ENCODE measurements around the gene SLC6A6. TPM values are rescaled to one million over a fixed set of nuclear protein-coding genes. Genes with fewer than 3 reads are reported as not detected.

SLC6A6 gene
- polyA plus RNA-seq, 1 donor from 2014 or later: 7.6 TPM

DNA sequence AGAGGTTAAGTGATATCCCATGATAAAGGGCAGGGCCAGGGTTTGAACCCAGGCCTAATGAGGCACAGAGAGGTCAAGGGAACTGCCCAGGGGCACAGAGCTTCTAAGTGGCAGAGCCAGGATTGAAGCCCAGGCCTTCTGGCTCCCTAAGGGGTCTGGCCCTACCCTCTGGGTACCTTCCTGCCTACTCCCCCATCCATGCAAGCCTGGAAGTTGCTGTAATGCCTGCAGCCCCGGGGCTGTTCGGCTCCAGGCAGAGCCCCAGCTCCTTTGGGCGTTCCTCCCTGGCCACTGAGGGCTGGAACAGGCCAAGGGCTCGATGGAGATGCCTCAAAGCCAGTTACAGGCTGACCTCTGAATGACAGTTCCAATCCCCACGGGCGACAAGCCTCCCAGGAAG is 133.2 kb downstream of the SLC6A6 start:
- peaks cover 0 to 2% (median 0%) of the 10 kb centered on the region in 3 donors for H3K9me3 Mint-ChIP-seq
- H3K27ac Mint-ChIP-seq: no peak overlapping the region
- H3K27me3 Mint-ChIP-seq: peaks cover 13% of the 10 kb centered on the region
- H3K4me1 Mint-ChIP-seq: peaks cover 0 to 2% (median 0%) of the 10 kb centered on the region in 3 donors
- no peak overlapping the region for H3K4me3 Mint-ChIP-seq
- H3K36me3 Mint-ChIP-seq: no peaks in the 10 kb centered on the region

DNA sequence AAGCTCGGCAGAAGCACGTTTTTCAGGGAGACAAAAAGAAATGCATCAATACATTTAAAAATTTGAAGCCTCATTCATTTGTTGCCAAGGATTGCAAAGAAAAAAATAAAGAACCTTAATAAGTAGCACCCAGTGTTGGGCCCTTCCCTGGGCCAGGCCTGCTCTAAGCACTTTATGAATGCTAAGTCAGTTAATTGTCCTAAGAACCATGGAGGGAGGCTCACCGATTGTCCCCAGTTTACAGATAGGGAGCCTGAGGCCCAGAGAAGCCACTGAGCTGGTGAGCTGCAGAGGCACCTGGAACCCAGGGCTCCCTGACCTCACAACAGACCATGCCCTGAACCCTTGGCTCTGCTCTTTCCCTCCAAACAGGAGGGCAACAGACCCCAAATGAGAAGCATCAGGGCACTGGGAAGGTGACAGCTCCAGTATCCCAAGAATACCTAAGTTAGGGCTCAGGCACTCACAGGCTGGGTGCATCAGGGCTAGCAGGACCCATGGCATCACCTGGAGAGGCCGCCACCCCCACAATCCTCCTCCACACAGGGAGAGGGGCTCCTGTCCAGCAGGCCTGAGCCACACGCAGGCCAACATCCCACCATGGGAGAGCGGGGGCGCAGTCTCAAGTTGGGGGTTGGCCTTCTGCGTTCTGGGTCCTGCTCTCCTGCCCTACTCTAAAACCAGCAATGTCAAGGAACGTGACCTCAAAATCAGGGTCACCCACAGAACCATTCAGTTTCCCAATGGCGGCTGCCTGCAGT is 133.8 kb downstream of the SLC6A6 start:
- H3K36me3 Mint-ChIP-seq: no peaks in the 10 kb centered on the region
- H3K4me1 Mint-ChIP-seq: peaks cover 0 to 2% (median 0%) of the 10 kb centered on the region in 3 donors
- H3K27ac Mint-ChIP-seq: no peak overlapping the region
- H3K27me3 Mint-ChIP-seq: peaks cover 13% of the 10 kb centered on the region
- no peak overlapping the region for H3K4me3 Mint-ChIP-seq
- peaks cover 0 to 2% (median 0%) of the 10 kb centered on the region in 3 donors for H3K9me3 Mint-ChIP-seq

DNA sequence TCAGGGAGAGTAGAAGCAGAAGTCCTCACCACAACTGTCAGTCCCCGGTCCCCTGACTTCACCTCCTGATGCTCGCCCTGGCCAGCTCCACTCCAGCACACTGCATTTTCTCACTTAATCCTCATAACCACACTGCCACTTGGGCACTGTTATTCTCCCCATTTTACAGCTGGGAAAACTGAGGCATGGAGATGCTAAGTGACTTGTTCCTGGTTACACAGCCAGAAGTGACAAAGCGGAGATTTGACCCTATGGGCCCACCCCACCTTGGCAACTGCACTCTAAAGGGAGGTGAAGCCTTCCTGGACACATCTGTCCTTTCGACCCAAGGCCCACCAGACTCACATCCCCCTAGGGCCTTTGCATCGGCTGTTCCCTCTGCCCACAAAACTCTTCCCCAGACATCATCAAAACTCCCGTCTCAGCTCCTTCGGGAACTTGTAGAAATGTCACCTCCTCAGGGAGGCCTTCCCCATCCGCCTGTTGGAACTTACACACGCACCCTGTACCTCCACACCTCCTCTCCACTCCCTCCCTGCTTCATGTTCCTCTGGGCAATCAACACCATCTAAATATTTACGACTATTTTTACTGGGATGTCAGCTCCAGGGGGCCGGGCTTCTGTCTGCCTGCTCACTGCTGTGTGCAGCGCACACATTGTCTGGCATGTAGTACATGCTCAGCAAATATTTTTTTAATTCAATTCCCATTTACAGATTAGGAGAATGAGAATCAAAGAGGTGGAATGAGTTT is 134.6 kb downstream of the SLC6A6 start:
- Mint-ChIP-seq H3K36me3 (no peaks in the 10 kb centered on the region), H3K9me3 (peaks cover 0 to 2% (median 0%) of the 10 kb centered on the region in 3 donors), H3K4me1 (peaks cover 0 to 2% (median 0%) of the 10 kb centered on the region in 3 donors), H3K27ac (no peak overlapping the region), H3K4me3 (no peak overlapping the region), H3K27me3 (peaks cover 9% of the 10 kb centered on the region)

DNA sequence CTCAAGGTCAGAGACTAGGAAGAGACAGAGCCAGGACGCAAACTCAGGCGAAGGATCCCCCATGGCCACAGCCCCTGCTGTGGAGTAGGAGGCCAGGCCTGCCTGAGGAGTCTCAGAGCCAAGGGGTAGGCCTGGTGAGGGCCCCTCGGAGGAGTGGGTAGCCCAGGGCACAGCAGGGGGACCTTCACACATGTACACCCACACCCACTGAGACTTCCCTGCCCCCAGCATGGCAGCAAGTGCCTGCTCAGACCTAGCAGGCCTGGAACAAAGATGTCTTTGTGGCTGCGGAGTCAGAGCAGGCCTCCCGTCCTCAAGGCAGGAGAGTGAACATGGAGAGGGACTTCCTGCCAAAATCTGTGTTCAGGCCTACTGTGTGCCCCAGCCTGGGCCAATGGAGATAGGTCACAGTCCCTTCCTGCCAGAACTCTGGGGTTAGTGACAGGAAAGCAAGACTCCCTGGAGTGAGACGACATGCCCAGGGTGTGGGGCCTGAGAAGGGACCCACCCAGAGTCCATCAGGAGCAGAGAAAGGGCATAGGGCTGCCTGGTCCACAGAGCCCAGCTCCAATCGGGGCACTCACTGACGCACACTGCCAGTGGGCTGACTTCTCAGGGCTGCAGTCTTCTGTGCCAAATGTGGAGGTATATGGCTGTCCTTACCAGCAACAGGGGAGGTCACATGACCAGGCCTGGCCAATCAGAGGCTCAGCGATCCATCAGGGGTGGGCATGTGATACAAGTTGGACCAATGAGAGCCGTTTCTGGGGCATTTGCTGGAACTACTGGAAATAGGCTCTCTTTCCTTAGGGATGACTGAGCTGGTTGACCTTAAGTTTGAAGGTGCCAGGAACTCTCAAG is 135.4 kb downstream of the SLC6A6 start:
- peaks cover 9% of the 10 kb centered on the region for H3K27me3 Mint-ChIP-seq
- no peak overlapping the region for H3K4me3 Mint-ChIP-seq
- no peak overlapping the region for H3K27ac Mint-ChIP-seq
- peaks cover 0 to 2% (median 0%) of the 10 kb centered on the region in 3 donors for H3K4me1 Mint-ChIP-seq
- no peaks in the 10 kb centered on the region for H3K36me3 Mint-ChIP-seq
- H3K9me3 Mint-ChIP-seq: peaks cover 0 to 2% (median 0%) of the 10 kb centered on the region in 3 donors

DNA sequence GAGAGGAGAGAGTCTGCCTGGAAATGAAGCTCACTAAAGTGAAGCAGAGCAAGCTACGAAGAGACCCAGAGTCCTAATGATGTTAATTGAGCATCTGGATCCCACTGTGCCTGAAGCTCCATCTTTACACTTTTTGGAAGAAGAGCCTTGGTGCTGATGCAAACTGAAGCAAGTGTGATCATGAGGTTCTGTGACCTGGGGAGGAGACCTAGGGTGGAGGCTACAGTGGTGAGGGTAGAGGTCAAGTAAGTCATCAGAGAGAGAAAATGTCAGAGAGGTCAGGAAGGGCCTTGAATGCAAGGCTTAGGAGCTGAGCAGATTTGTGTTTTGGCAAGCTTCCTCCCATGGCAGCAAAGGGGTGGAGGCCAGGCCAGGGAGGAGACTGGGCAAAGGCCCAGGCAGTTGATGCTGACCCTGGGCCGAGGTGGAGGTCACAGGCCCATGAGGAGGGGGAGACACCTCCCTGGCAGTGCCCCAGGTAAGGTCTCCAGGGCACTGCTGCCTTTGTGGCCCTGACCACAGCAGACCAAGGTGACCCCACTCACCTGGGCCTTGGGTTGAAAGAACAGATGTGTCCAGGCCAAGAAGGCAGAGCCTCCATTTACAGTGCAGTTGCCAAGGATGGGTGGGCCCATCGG is 136.2 kb downstream of the SLC6A6 start:
- no peak overlapping the region for H3K27ac Mint-ChIP-seq
- H3K27me3 Mint-ChIP-seq: peaks cover 4% of the 10 kb centered on the region
- H3K4me3 Mint-ChIP-seq: no peak overlapping the region
- H3K36me3 Mint-ChIP-seq: no peaks in the 10 kb centered on the region
- peaks cover 0 to 3% (median 0%) of the 10 kb centered on the region in 3 donors for H3K9me3 Mint-ChIP-seq
- peaks cover 0 to 2% (median 0%) of the 10 kb centered on the region in 3 donors for H3K4me1 Mint-ChIP-seq

Other genes starting within 250 kb of the SLC6A6 start
- gene XPC, start 224.0 kb upstream of the SLC6A6 start, polyA plus RNA-seq: 40.6 TPM
- 25.3 TPM for gene LSM3, start 223.8 kb upstream of the SLC6A6 start, polyA plus RNA-seq
- gene GRIP2, start 137.7 kb downstream of the SLC6A6 start, polyA plus RNA-seq: not detected
- 38.8 TPM for gene CCDC174, start 249.2 kb downstream of the SLC6A6 start, polyA plus RNA-seq

Data from IgD-negative memory B cell (primary cell).